LNCaP clone FGC (cell line): ENCODE measurements around the gene CHRNA9.
"Not testable (repeated sequence)": the region's sequence is repeated elsewhere in the genome, so short reads cannot be mapped to it uniquely, and the experiment has no call there.

Source experiments
- DNase-seq: peaks from one replicate; pipeline ENCODE4 v3.0.0-alpha.2; 2011; ENCODE audit warnings: low read depth
- H3K4me3 ChIP-seq: 2 replicates; pipeline ENCODE4 v1.5.1; 2011; ENCODE audit warnings: mild to moderate bottlenecking, low read depth, low read length, control low read depth
- CTCF ChIP-seq: IDR thresholded peaks from 2 replicates; pipeline ENCODE4 v1.5.1; 2012; ENCODE audit warnings: mild to moderate bottlenecking; ENCODE audit not compliant: control insufficient read depth, insufficient read depth; ENCODE audit errors: extremely low read depth

The CHRNA9 gene

GRCh38 chr4:40378619-40379018 is 43.5 kb downstream of the CHRNA9 start:
- DNase-seq, result no peak
- H3K4me3 ChIP-seq, result no peak overlapping the region
- TF ChIP-seq CTCF, result no peak

- TF ChIP-seq CTCF, result no peak
- H3K4me3 ChIP-seq, result no peak overlapping the region
- DNase-seq, result no peak
Observed at GRCh38 chr4:40379248-40379647, 44.1 kb downstream of the CHRNA9 start.

- no peak overlapping the region for H3K4me3 ChIP-seq
- no peak for TF ChIP-seq CTCF
- DNase-seq, result no peak
Observed at GRCh38 chr4:40380647-40381046, 45.5 kb downstream of the CHRNA9 start.

- H3K4me3 ChIP-seq, result no peak overlapping the region
- TF ChIP-seq CTCF, result no peak
- no peak for DNase-seq
Observed at GRCh38 chr4:40388239-40388638, 53.1 kb downstream of the CHRNA9 start.

GRCh38 chr4:40389986-40390385 is 54.9 kb downstream of the CHRNA9 start:
- no peak for TF ChIP-seq CTCF
- no peak overlapping the region for H3K4me3 ChIP-seq
- no peak for DNase-seq

GRCh38 chr4:40392241-40392640 is 57.1 kb downstream of the CHRNA9 start:
- not testable (repeated sequence) for DNase-seq, H3K4me3 ChIP-seq

GRCh38 chr4:40394236-40394635 is 59.1 kb downstream of the CHRNA9 start:
- no peak overlapping the region for H3K4me3 ChIP-seq
- DNase-seq, result no peak
- no peak for TF ChIP-seq CTCF
